A549 treated with ZK216348 at 1 μM for 4 hours (cell line): Measurements from ENCODE around the gene ATG2B. TPM values are rescaled to one million over a fixed set of nuclear protein-coding genes. Genes with fewer than 3 reads are reported as not detected.

Experiments
- total RNA-seq: library from RNA; stranded (reverse); fragments of 200-300 nt; extraction: Qiagen RNA extraction; gene quantifications from 5 replicates; pipeline ENCODE4 v1.2.3, GENCODE V29; 2022; ENCODE audit warnings: low read depth

Gene ATG2B
- total RNA-seq, result 7.4 to 9.8 TPM (median 8.8 TPM) in 5 replicates

GRCh38 chr14:96362965-96363750 lies at the start of gene ATG2B, which contains the start of gene GSKIP:
Gene ATG2B, minus strand, starts transcription at chr14:96363341. Its CDS starts 365 bp downstream, at chr14:96362976.
Gene GSKIP, plus strand, starts transcription at chr14:96363526. Its CDS starts 18,722 bp downstream, at chr14:96382248.

GRCh38 chr14:96255501-96256366 lies 107.4 kb downstream of the ATG2B start, which contains the start of gene BDKRB1:
Gene BDKRB1, plus strand, starts transcription at chr14:96256210. Its CDS starts 7,473 bp downstream, at chr14:96263683.

Other genes starting within 250 kb of the ATG2B start
- gene BDKRB2, start 158.5 kb downstream of the ATG2B start, total RNA-seq, result 1.0 to 1.9 TPM (median 1.9 TPM) in 5 replicates
- 0.36 to 0.86 TPM (median 0.59 TPM) in 5 replicates for gene BDKRB1, start 107.1 kb downstream of the ATG2B start, total RNA-seq
- gene GSKIP, start 185 bp upstream of the ATG2B start, total RNA-seq, result 17.2 to 25.5 TPM (median 19.9 TPM) in 5 replicates
- 2.3 to 3.5 TPM (median 2.6 TPM) in 5 replicates for gene AK7, start 28.8 kb upstream of the ATG2B start, total RNA-seq
- gene PAPOLA, start 139.0 kb upstream of the ATG2B start, total RNA-seq, result 60.0 to 100 TPM (median 90.9 TPM) in 5 replicates